Measurements from ENCODE around the gene PDE5A. TPM values are rescaled to one million over a fixed set of nuclear protein-coding genes. Genes with fewer than 3 reads are reported as not detected.

The PDE5A gene
- total RNA-seq, 1 donor from 2014 or later, result 2.1 TPM

GRCh38 chr4:119589165-119589564 is 39.4 kb downstream of the PDE5A start:
- no peak for TF ChIP-seq CTCF (conservative IDR thresholded peaks at IDR 0.05; ENCODE audit: low read depth, low read length)
- no peak for DNase-seq (ENCODE audit: low read depth)
- H3K4me3 ChIP-seq (ENCODE audit: low read depth, low read length), result no peak overlapping the region

- no peak for TF ChIP-seq CTCF (conservative IDR thresholded peaks at IDR 0.05; ENCODE audit: low read depth, low read length)
- no peak overlapping the region for H3K4me3 ChIP-seq (ENCODE audit: low read depth, low read length)
- no peak for DNase-seq (ENCODE audit: low read depth)
Observed at GRCh38 chr4:119587796-119588195, 40.8 kb downstream of the PDE5A start.

GRCh38 chr4:119585771-119586170 is 42.8 kb downstream of the PDE5A start:
- no peak overlapping the region for H3K4me3 ChIP-seq (ENCODE audit: low read depth, low read length)
- DNase-seq (ENCODE audit: low read depth), result no peak
- TF ChIP-seq CTCF (conservative IDR thresholded peaks at IDR 0.05; ENCODE audit: low read depth, low read length), result no peak

- TF ChIP-seq CTCF (conservative IDR thresholded peaks at IDR 0.05; ENCODE audit: low read depth, low read length), result no peak
- H3K4me3 ChIP-seq (ENCODE audit: low read depth, low read length), result no peak overlapping the region
- no peak for DNase-seq (ENCODE audit: low read depth)
Observed at GRCh38 chr4:119581190-119581873, 47.3 kb downstream of the PDE5A start.

- no peak for TF ChIP-seq CTCF (conservative IDR thresholded peaks at IDR 0.05; ENCODE audit: low read depth, low read length)
- DNase-seq (ENCODE audit: low read depth), result no peak
- no peak overlapping the region for H3K4me3 ChIP-seq (ENCODE audit: low read depth, low read length)
Observed at GRCh38 chr4:119580293-119580692, 48.3 kb downstream of the PDE5A start.

GRCh38 chr4:119579823-119580222 is 48.8 kb downstream of the PDE5A start:
- no peak for DNase-seq (ENCODE audit: low read depth)
- H3K4me3 ChIP-seq (ENCODE audit: low read depth, low read length), result no peak overlapping the region
- no peak for TF ChIP-seq CTCF (conservative IDR thresholded peaks at IDR 0.05; ENCODE audit: low read depth, low read length)

GRCh38 chr4:119570401-119570800 is 58.2 kb downstream of the PDE5A start:
- no peak for TF ChIP-seq CTCF (conservative IDR thresholded peaks at IDR 0.05; ENCODE audit: low read depth, low read length)
- DNase-seq (ENCODE audit: low read depth), result no peak
- no peak overlapping the region for H3K4me3 ChIP-seq (ENCODE audit: low read depth, low read length)
